Superior temporal gyrus (tissue), 1 donor: ENCODE measurements around the gene NNT.
"Not testable (repeated sequence)": the region's sequence is repeated elsewhere in the genome, so short reads cannot be mapped to it uniquely, and the experiment has no call there.

ENCODE experiments used
- DNase-seq: peaks from one replicate; pipeline ENCODE4 v3.0.0-alpha.2; 2016; ENCODE audit errors: extremely low spot score

The NNT gene

DNA sequence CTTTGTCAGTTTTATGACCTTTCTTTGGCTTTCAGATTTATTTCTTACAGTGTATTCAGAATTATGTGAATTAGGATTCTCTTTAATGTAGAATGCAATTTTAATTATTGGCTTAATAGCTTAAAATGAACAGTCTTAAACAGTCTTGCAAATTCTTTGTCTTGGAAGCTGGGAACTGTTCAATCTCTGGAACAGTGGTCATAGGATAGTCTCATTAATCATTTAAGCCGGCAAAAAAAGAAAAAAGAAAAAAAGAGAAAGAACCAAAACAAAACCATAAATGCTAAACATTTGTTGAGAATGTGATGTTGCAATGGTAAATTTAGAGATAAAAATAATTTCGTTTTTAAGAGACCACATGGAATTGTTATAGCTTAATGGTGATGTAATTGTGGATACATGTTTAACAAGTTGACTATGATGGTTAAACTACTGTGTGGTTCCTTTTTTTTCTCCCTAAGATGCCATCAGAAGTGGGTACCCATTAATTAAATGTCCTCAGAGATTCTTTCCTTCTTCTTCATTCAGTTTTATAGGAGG, 61.6 kb downstream of the NNT start:
- DNase-seq, result no peak

DNA sequence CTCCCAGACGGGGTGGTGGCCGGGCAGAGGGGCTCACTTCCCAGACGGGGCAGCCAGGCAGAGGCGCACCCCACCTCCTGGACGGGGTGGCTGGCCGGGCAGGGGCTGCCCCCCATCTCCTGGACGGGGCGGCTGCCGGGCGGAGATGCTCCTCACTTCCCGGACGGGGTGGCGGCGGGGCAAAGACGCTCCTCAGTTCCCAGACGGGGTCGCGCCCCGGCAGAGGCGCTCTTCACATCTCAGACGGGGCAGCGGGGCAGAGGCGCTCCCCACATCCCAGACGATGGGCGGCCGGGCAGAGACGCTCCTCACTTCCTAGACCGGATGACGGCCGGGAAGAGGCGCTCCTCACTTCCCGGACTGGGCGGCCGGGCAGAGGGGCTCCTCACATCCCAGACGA, 62.8 kb downstream of the NNT start:
- DNase-seq, result not testable (repeated sequence)

DNA sequence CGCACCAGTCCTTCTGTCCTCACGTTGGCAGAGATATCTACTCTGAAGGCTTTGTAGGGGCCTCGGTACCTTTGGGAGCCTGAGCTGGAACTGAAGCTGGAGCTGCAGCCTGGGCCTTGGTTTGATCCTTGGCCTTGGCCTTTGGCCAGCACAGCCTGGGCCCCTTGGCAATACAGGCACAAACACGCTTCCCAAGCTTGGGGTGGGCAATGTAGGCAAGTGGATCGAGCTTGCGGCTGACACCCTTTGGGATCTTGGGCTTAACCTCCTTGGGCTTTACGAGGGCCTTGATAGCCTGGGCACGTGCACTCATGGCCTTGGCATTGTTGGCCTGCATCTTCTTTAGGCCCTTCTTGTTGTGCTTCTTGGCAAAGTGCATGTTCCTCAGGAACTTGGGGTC, 63.7 kb downstream of the NNT start:
- not testable (repeated sequence) for DNase-seq

DNA sequence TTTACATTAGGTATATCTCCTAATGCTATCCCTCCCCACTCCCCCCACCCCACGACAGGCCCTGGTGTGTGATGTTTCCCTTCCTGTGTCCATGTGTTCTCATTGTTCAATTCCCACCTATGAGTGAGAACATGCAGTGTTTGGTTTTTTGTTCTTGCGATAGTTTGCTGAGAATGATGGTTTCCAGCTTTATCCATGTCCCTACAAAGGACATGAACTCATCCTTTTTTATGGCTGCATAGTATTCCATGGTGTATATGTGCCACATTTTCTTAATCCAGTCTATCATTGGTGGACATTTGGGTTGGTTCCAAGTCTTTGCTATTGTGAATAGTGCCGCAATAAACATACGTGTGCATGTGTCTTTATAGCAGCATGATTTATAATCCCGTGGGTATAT, 64.4 kb downstream of the NNT start:
- DNase-seq, result not testable (repeated sequence)

DNA sequence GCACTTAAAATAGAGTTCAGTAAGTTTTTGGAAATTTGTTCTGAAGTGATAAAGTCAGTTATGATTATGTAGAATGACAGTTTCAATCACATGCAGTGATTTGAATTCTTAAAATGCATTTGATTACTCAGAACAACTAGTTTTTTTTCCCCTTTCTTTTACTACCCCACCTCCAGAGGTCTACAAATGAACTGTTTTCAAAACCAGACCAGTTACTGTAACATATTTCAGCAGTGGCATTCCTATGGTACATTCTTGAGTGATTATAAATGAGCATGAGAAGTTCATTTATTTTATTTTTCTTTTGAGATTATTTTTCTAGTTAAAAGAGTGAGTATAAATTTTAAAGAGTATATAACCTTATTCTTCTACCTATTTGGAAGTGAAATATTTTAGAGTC, 71.6 kb downstream of the NNT start:
- no peak for DNase-seq

DNA sequence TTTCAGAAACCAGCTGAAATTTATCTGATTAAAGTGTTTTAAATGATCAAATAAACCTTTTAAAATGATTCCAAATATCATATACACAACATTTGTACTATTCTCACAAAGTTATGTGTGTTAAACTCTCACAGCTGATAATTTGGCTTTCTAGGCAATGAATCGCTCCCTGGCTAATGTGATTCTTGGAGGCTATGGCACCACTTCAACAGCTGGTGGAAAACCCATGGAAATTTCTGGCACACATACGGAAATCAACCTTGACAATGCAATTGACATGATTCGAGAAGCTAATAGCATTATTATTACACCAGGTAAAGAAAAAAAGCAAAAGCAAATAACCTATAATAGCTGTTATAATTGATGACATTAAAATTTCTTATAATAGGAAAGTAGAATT, 72.4 kb downstream of the NNT start:
- no peak for DNase-seq

DNA sequence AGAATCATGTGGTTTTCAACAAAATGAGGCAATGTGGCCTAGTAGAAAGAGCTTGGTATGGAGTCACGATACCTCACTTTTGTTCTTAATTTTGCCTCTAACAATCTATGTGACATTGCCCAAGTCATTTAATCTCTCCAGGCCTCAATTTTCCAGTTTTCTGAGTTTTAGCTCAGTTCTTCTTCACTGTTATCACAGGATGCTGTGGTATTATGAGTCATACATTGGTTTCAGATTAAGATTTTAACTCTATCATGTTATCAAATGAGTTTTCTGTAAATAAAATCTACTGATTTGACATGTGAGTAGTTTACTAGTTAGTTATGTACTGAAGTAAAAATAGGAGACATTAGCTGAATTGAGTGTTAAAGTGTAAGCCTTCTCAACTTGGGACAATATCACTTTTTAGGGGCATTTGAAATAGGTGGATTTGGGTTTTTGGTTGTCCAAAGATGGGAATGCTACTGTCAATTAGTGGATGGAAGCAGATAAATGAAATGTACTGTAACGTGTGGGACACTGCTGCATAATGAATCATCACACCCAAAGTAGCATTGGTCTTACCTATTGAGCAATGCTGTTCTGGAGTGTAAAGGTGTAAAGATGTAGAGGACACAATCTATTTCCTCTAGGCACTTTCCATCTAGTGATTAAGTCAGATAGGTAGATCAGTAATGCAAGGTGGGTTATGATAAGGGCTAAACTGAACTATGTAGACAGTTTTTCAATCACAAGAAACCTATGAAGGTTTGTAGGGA, 73.3 kb downstream of the NNT start:
- DNase-seq, result no peak

DNA sequence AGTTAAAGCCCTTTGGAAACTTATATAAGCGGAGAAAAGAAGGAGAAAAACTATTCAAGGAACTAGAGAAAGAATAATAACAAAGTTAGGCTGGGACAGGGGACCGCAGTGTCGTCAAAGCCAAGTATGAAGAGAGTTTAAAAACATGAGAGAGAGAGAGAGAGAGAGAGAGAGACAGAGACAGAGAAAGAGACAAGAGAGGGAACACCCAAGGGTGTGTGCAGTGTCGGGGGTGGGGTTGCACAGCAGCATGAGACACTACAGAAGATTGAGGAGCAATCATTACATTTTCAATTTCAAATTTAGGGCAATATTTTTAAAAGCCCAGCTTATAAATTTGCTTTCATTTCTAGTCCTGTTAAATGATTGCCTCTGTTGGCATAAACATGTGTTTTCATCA, 74.3 kb downstream of the NNT start:
- no peak for DNase-seq

DNA sequence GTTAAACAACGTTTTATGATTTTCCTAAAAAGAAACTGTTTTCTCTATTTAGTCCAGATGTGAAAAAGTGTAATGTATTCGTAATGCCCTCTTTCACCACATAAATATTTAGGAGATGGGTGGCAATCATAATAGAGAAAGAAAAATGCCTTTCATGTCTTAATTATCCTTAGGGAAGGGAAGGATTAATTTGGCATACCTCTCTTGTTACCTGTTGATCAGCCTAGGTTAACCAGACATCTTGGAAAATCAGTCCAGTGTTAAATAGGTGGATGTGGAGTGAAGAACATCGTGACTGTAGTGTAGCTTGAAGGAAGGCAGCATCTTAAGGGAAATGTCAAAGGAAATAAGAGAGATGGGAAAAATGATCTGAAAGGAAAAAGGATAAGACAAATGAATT, 76.2 kb downstream of the NNT start:
- no peak for DNase-seq

DNA sequence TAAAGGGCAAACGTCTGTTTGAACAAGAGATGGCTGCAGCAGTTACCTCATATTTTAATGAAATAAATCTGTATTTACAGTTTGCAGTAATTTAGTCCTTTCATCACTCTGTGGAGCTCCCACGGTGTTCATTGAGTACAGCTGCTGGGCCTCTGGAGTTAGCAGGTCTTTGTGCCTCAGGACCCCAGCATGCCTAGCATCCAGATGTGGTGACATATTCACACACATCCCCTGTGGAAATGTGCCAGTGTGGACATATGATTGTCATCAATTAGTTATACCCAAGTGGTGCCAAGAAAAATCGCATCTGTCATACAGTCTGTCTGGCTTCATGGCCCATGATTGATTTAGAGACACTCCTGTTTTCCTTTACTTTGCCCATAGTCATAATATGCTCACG, 77.3 kb downstream of the NNT start:
- DNase-seq, result no peak

DNA sequence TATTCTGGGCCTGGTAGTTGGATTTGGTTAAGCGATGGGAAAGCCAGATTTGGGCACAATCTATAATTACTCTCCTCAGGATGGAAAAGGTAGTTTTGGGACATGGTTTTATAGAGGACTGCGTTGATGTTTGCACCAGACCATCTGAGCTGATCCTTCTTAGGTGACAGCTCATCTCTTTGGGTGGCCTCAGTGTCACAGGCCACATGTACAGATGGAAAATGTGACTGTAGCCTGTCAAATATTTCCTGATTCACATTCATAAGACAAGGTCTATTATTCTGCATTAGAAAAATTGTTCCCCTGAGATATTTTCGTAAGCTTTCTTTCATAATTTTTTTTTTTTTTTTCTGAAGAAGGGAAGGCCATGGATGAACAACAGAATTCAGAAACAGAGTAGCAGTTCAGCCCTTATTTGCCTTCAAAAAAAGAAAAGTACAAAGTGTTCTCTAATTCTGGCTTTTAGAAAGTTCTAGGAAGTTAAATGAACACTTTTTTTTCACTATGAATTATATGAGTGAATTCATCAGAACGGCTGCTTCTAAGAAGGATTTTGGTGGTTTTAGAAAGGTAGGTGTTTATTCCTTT, 81.0 kb downstream of the NNT start:
- no peak for DNase-seq

DNA sequence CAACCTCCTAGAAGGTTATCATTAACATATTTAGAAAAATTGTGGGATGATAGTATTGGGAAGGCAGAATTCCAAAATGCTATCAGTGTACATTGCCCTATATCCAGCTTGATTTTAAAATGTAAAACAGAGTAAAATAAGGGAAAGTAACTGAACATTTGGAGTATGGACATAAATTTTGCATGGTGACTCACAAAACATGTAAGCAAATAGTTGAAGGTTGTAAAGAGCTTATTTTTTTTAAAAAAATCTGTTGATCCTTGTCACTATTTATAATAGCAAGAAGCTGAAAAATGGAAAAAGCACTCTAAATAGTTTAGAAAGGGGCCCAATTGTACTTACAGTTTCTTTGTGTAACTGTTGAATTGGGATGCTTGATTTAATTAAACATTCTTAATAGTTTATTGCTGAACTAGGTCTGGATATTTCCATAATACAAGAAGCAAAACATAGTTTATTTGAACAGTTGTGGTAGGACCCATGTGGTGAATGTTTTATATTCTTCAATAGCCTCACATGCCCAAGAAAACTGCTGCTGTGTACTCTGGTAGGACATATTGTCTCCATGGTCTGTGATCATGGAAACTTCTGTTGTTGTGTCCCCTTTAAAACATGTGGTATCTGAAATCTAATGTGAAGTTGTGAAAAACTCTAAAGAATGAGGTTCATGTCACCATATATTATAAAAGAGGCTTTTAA, 82.4 kb downstream of the NNT start:
- no peak for DNase-seq

DNA sequence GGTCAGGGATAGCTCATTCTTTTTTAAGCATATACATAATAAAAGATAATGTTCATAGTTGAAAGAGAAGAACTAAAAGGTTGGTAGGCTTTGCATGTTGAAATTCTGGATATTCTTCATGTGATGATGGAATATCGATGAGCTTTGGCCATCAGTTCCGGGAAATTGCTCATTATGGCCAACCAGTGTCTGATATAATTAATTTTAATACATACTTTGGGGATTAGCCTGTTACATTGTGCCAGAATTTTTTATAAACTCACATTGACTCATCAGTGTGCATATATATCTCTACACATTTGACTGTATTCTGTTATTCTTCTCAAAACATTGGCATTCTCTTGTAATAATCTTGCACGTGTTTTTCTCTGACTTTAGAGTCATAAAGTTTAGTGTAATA, 84.3 kb downstream of the NNT start:
- DNase-seq, result no peak

DNA sequence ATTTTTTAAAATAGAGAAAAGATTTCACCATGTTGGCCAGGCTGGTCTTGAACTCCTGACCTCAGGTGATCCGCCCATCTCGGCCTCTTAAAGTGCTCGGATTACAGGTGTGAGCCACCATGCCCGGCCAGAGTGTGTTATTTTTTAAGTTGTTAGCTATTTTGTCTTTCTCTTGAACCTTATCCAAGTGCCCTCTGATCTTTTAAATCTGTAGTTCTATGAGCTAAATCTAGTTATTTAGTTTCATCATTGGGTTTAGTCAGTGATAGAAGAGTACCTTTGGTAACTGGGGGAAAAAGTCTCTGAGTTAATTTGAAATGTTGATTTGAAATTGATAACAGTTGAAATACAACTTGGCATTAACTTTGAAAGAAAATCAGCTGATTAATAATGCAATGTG, 88.3 kb downstream of the NNT start:
- DNase-seq, result no peak

DNA sequence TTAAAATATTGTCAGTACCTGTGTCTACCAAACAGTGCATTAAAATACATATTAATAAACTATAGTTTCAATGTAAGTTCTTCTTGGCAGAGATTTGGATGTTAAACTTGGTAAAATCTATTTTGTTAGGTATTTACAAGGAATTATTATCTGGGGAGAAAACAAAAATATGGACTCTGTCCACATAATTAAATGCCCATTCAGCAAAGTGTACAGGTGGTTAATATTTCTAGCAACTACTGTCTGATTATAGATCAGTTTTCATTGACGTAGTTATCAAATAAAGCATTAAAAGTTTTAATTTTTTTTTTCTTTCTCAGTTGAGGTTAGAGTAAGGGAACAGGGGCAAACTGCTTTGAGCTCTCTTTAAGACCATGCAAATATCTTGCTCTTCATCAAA, 88.9 kb downstream of the NNT start:
- DNase-seq, result no peak

DNA sequence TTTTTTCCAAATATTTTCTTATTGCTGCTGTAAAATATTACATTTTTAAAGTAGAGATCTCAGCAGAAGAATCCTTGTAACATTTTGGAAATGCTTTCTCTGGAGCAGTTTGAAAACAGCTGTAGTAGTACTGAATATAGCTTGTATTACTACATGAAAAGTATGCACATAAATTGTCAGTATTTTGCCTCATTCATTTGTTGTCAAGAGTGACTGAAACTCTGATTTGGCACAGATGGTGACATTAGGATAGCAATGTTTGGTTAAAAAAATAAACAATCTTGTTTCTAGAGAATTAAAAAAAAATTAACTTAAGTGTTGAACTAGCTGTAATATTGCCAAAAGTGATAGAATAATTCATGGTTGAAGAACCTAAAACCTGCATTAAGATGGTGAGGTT, 90.4 kb downstream of the NNT start:
- DNase-seq, result no peak

DNA sequence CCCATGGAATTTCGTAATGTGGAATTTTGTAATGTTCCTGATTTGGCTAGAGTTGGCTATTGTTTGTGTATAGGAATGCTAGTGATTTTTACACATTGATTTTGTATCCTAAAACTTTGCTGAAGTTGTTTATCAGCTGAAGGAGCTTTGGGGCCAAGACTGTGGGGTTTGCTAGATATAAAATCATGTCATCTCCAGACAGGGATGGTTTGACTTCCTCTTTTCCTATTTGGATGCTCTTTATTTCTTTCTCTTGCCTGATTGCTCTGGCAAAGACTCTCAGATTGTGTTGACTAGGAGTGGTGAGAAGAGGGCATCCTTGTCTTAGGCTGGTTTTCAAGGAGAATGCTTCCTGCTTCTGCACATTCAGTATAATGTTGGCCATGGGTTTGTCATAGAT, 91.0 kb downstream of the NNT start:
- no peak for DNase-seq

DNA sequence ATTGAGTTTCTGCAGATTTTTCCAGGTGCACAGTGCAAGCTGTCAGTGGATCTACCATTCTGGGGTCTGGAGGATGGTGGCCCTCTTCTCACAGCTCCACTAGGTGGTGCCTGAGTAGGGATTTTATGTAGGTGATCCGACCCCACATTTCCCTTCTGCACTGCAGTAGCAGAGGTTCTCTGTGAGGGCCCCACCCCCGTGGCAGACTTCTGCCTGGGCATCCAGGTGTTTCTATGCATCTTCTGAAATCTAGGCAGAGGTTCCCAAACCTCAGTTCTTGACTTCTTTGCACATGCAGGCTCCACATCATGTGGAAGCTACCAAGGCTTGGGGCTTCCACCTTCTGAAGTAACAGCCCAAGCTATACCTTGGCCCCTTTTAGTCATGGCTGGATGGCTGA, 93.5 kb downstream of the NNT start:
- not testable (repeated sequence) for DNase-seq

DNA sequence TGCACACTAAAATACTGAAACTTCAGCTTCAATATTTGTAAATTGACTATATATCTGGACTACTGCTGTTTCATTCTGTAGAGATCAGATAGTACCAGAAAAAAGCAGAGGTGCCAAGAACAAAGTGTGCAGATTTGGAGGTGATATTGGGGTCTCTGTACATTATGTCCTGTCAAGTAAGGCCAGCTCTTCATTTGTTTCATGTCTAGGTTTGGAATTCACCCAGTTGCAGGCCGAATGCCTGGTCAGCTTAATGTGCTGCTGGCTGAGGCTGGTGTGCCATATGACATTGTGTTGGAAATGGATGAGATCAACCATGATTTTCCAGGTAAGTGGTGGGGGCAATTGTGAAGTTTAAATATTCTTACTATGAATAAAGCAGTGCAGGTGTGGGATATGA, 96.9 kb downstream of the NNT start:
- DNase-seq, result no peak

DNA sequence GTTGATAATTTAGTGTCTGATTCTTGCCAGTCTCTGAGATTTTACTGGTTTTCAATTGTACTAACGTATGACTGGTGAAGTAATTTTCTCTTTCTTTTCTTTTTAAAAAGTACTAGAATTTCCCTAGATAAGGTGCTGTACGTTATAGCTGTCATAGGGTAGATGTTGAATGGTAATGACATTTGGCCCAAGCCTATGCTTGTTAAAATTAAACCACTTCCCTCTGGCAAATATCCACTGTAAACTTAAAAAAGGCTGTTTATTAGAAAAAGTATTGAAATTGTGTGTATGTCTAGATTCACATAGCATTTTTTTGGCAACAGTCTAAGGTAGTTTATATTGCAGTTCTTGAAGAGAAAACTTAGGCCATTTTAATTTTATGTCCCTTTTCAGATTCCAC, 97.6 kb downstream of the NNT start:
- DNase-seq, result no peak

DNA sequence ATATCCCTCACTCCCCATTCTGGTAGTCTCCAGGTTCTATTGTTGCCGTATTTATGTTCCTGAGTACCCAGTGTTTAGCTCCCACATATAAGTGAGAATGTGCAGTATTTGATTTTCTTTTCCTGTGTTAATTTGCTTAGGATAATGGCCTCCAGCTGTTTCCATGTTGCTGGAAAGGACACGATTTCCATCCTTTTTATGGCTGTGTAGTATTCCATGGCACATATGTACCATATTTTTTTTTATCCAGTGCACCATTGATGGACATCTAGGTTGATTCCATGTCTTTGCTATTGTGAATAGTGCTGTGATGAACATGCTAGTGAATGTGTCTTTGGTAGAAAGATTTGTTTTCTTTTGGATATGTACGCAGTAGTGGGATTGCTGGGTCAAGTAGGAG, 98.2 kb downstream of the NNT start:
- no peak for DNase-seq

DNA sequence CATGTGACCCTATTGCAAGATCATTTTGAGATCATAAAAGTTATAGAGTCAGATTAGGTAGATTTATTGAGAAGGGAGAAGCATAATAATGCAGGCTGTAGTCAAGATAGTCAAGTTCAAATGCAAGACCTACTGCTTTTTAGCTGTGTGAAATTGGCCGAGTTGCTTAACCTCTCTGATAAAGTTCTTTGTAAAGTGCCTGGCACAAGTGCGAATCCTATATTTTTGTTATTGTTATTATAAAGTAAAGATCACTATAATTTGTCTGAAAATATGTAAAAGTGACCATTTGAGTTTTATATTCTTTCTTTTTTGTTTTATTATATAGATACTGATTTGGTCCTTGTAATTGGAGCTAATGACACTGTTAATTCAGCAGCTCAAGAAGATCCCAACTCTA, 99.3 kb downstream of the NNT start:
- no peak for DNase-seq

DNA sequence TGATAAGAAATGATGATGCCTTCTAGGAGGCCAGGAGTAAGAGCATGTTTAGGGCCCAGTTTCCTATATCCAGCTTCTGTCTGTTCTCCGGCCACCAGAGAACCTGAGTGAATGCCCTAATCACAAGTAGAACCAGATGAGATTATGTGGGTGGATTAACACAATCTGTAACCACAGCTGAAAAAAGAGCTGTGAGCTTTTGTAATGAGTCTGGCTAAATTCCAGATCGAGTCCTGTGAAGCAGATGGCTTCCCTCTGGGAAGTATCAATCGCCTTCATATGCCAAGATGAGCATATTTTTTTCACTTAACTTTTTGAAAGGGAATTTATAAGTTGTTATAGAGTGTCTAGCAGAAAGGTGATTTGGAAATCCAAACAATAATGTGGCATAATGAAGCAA, 99.8 kb downstream of the NNT start:
- DNase-seq, result peak; percentile 80
